ENCODE measurements around the gene OBP2A.
"Not testable (repeated sequence)": the region's sequence is repeated elsewhere in the genome, so short reads cannot be mapped to it uniquely, and the experiment has no call there.

The OBP2A gene

GRCh38 chr9:135526730-135527571 is 19.0 kb upstream of the OBP2A start:
- no peak for FAIRE-seq

- FAIRE-seq = not testable (repeated sequence)
Measured at GRCh38 chr9:135528842-135529435, 17.0 kb upstream of the OBP2A start.

- FAIRE-seq = no peak
Measured at GRCh38 chr9:135530146-135530545, 15.8 kb upstream of the OBP2A start.

- FAIRE-seq = no peak
Measured at GRCh38 chr9:135531096-135531495, 14.8 kb upstream of the OBP2A start.

- FAIRE-seq = no peak
Measured at GRCh38 chr9:135533113-135533512, 12.8 kb upstream of the OBP2A start.

GRCh38 chr9:135533674-135534073 is 12.3 kb upstream of the OBP2A start:
- no peak for FAIRE-seq

- FAIRE-seq = not testable (repeated sequence)
Measured at GRCh38 chr9:135534192-135534711, 11.7 kb upstream of the OBP2A start.

- not testable (repeated sequence) for FAIRE-seq
Measured at GRCh38 chr9:135534826-135535225, 11.1 kb upstream of the OBP2A start.

- FAIRE-seq = not testable (repeated sequence)
Measured at GRCh38 chr9:135535631-135536030, 10.3 kb upstream of the OBP2A start.

GRCh38 chr9:135536216-135536615 is 9.7 kb upstream of the OBP2A start:
- FAIRE-seq = no peak

GRCh38 chr9:135543262-135543894 is 2.5 kb upstream of the OBP2A start:
- FAIRE-seq = not testable (repeated sequence)

GRCh38 chr9:135544981-135545635 is 818 bp upstream of the OBP2A start:
- no peak for FAIRE-seq

GRCh38 chr9:135546792-135547617 is 1.1 kb downstream of the OBP2A start:
- not testable (repeated sequence) for FAIRE-seq

- no peak for FAIRE-seq
Measured at GRCh38 chr9:135547756-135548736, 2.1 kb downstream of the OBP2A start.

- not testable (repeated sequence) for FAIRE-seq
Measured at GRCh38 chr9:135549478-135550343, 3.8 kb downstream of the OBP2A start.

GRCh38 chr9:135550344-135550918 is 4.5 kb downstream of the OBP2A start:
- FAIRE-seq = no peak

GRCh38 chr9:135551031-135551430 is 5.1 kb downstream of the OBP2A start:
- FAIRE-seq = no peak

- FAIRE-seq = no peak
Measured at GRCh38 chr9:135551456-135551855, 5.5 kb downstream of the OBP2A start.

- no peak for FAIRE-seq
Measured at GRCh38 chr9:135552021-135552697, 6.2 kb downstream of the OBP2A start.

Measured in islet of Langerhans (tissue), 1 donor.